ENCODE results near the gene SLC25A40.
"Not testable (repeated sequence)": the region's sequence is repeated elsewhere in the genome, so short reads cannot be mapped to it uniquely, and the experiment has no call there.

Gene SLC25A40

GRCh38 chr7:87876040-87876868, at the start of gene SLC25A40, which contains the start of gene DBF4:
Gene SLC25A40 (minus strand): TSS chr7:87876360. CDS start chr7:87858727, 17,633 bp downstream.
Gene DBF4 (plus strand): TSS chr7:87876493. CDS start chr7:87876733, 240 bp downstream.
- H3K4me3 ChIP-seq (ENCODE audit: low read depth, low read length), result peak within 1 kb of the TSS; percentile 68
- TF ChIP-seq, protein P1, sequence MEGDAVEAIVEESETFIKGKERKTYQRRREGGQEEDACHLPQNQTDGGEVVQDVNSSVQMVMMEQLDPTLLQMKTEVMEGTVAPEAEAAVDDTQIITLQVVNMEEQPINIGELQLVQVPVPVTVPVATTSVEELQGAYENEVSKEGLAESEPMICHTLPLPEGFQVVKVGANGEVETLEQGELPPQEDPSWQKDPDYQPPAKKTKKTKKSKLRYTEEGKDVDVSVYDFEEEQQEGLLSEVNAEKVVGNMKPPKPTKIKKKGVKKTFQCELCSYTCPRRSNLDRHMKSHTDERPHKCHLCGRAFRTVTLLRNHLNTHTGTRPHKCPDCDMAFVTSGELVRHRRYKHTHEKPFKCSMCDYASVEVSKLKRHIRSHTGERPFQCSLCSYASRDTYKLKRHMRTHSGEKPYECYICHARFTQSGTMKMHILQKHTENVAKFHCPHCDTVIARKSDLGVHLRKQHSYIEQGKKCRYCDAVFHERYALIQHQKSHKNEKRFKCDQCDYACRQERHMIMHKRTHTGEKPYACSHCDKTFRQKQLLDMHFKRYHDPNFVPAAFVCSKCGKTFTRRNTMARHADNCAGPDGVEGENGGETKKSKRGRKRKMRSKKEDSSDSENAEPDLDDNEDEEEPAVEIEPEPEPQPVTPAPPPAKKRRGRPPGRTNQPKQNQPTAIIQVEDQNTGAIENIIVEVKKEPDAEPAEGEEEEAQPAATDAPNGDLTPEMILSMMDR (IDR thresholded peaks at IDR 0.05; ENCODE audit: low read depth, low read length, missing control alignments), result no peak
- DNase-seq (ENCODE audit: low read depth), result peak; percentile 93

GRCh38 chr7:87922759-87923395, 46.7 kb upstream of the SLC25A40 start:
- not testable (repeated sequence) for H3K4me3 ChIP-seq (ENCODE audit: low read depth, low read length); DNase-seq (ENCODE audit: low read depth)

- DNase-seq (ENCODE audit: low read depth), result no peak
- TF ChIP-seq, protein P1 (IDR thresholded peaks at IDR 0.05; ENCODE audit: low read depth, low read length, missing control alignments), result no peak
These were observed 44.4 kb upstream of the SLC25A40 start for GRCh38 chr7:87920578-87920977.

DNA sequence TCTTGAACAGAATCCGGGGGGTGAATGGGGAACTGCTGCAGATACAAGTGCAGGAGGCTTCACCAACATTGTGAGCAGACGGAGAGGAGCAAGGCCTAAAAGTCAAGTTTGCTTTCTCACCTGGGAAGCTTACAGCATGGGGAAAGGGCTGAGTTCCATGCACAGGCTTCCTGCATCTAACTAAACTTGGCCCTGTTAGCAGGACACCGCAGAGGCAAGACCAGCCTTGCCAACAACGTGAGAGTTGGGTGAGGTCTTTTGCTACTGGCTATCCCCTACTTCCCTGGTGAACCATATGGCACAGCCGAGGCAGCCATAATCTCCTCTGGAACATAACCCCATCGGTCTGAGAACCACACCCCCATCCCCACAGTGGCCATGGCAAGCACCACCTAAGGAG, 43.7 kb upstream of the SLC25A40 start:
- TF ChIP-seq, protein P1 (IDR thresholded peaks at IDR 0.05; ENCODE audit: low read depth, low read length, missing control alignments), result no peak
- H3K4me3 ChIP-seq (ENCODE audit: low read depth, low read length), result no peak overlapping the region
- no peak for DNase-seq (ENCODE audit: low read depth)

More at GRCh38 chr7:87920578-87920977, 44.4 kb upstream of the SLC25A40 start:
- H3K4me3 ChIP-seq (ENCODE audit: low read depth, low read length), result no peak overlapping the region

- DNase-seq (ENCODE audit: low read depth), result no peak
- TF ChIP-seq, protein P1 (IDR thresholded peaks at IDR 0.05; ENCODE audit: low read depth, low read length, missing control alignments), result no peak
- H3K4me3 ChIP-seq (ENCODE audit: low read depth, low read length), result no peak overlapping the region
These were observed 42.6 kb upstream of the SLC25A40 start for GRCh38 chr7:87918740-87919139.

GRCh38 chr7:87912121-87912520, 36.0 kb upstream of the SLC25A40 start:
- TF ChIP-seq, protein P1 (IDR thresholded peaks at IDR 0.05; ENCODE audit: low read depth, low read length, missing control alignments), result no peak
- no peak overlapping the region for H3K4me3 ChIP-seq (ENCODE audit: low read depth, low read length)
- no peak for DNase-seq (ENCODE audit: low read depth)

- H3K4me3 ChIP-seq (ENCODE audit: low read depth, low read length); DNase-seq (ENCODE audit: low read depth): not testable (repeated sequence)
These were observed 32.7 kb upstream of the SLC25A40 start for GRCh38 chr7:87908814-87909213.

- not testable (repeated sequence) for DNase-seq (ENCODE audit: low read depth); H3K4me3 ChIP-seq (ENCODE audit: low read depth, low read length)
These were observed 31.2 kb upstream of the SLC25A40 start for GRCh38 chr7:87907136-87907906.

Data from GM12864 (cell line).